GM18868 (cell line): Measurements from ENCODE around the gene ZBTB46.
"Not testable (repeated sequence)": the region's sequence is repeated elsewhere in the genome, so short reads cannot be mapped to it uniquely, and the experiment has no call there.

Source experiments
- ATAC-seq: cut with Tn5 transposase; IDR thresholded peaks from one replicate; pipeline ENCODE4 v1.9.1; 2021; ENCODE audit warnings: mild to moderate bottlenecking, moderate library complexity; ENCODE audit not compliant: unreplicated experiment

Gene ZBTB46

DNA sequence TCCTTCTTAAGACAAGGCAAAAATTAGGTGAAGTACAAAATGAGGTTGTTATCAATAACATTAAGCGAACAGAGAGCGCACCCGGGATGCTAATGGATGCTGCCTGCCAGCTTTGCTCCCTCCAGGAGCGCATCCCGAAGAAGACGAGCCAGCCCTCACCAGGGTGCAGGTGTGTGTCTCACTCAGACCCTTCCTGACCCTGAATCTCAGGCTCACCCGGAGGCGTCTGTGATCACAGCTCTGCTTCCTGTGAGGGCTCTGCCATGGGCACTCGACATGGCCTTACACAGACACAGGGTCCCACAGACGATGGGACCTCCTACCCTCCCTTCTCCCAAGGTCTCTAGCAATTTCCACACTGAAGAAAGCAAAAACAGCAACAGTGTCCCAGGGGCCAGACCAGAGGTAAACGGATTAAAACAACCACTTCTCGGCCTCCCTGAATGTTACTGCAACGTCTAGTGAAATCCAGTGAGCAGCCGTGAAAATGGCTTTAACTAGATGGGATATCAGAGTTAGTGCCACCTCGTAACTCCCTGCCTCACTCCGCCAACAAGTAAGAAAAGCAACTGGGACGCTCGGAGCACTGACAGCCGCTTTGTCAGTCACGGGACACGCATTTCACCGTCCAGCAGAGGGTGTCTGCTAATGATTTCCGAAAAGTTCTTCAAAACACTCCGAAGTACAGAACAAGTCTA, 11.7 kb downstream of the ZBTB46 start:
- no peak for ATAC-seq

DNA sequence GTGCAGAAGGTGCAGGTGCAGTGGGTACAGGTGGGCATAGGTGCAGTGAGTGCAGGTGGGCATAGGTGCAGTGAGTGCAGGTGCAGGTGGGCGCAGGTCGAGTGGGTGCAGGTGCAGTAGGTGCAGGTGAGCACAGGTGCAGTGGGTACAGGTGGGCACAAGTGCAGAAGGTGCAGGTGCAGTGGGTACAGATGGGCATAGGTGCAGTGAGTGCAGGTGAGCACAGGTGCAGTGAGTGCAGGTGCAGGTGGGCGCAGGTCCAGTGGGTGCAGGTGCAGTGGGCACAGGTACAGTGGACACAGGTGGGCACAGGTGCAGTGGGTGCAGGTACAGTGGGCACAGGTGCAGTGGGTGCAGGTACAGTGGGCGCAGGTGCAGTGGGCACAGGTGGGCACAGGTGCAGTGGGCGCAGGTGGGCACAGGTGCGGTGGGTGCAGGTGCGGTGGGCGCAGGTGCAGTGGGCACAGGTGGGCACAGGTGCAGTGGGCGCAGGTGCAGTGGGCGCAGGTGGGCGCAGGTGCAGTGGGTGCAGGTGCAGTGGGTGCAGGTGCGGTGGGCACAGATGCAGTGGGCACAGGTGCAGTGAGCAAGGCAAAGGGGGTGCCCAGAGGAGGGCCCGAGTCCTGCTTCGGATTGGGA, 15.3 kb downstream of the ZBTB46 start:
- ATAC-seq = no peak

- no peak for ATAC-seq
These were observed 16.0 kb downstream of the ZBTB46 start for GRCh38 chr20:63814891-63815614.

GRCh38 chr20:63811491-63811875, 19.6 kb downstream of the ZBTB46 start:
- ATAC-seq = no peak

DNA sequence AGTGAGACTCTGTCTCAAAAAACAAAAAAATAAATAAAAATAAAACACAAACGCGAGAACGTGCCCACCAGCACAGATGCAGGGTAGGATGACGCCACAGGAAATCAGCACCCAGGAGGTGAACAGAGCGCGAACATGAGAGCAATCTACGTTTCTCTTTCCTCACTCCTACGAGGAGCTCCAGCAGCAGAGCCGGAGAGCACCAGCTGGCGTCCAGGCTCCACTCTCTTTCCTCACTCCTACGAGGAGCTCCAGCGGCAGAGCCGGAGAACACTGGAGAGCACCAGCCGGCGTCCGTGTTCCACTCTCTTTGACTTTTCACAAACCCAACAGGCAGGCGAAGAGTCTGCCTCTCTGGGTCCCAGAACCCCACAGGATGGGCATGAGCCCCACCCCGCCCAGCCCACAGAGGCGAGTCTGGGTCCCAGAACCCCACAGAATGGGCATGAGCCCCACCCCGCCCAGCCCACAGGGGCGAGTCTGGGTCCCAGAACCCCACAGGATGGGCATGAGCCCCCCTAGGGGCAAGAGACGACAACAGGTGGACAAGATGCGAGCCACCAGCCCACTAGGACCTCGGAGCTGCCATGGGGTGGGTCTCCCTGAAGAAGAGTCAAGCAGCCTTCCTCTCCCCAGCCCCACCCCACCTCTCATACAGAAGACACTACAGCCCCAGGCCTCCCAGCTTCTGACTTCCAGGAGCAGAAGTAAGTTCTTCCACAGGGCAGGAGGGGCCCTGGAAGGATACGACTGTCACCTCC, 20.2 kb downstream of the ZBTB46 start:
- no peak for ATAC-seq

- no peak for ATAC-seq
These were observed 21.2 kb downstream of the ZBTB46 start for GRCh38 chr20:63809856-63810255.

DNA sequence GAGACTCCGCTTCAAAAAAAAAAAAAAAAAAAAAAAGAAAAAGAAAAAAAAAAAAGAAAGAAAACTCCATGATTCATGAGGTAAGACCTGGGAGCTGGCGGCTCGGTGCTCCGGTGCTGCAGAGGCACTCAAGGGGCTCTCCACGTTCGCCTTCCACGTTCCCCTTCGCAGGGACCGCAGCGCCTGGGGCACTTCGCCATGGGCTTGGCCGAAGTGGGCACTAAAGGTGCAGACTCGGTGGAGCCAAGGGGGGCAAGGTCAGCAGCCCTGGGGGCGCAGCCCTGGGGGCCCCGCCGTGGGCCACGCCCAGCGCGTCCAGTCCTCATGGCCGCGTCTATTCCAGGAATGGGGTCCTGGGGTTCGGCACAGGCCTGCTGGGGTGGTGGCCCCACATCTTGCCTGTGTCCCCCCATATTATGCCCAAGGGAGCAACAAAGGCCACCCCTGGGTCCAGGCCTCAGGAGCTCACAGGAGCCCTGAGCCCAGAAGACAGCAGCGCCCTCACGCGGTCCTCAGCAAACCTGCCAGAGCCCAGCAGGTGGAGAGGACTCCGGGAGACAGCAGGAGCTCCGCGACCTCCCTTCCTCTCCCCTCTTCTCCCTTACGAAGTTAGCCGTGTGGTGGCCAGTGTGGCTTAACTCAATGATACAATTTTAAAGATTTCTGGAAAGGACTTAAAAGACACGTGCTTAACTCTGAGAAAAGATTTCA, 21.9 kb downstream of the ZBTB46 start:
- ATAC-seq = no peak

- no peak for ATAC-seq
These were observed 22.8 kb downstream of the ZBTB46 start for GRCh38 chr20:63808145-63808724.

- ATAC-seq = no peak
These were observed 23.4 kb downstream of the ZBTB46 start for GRCh38 chr20:63807654-63808053.

DNA sequence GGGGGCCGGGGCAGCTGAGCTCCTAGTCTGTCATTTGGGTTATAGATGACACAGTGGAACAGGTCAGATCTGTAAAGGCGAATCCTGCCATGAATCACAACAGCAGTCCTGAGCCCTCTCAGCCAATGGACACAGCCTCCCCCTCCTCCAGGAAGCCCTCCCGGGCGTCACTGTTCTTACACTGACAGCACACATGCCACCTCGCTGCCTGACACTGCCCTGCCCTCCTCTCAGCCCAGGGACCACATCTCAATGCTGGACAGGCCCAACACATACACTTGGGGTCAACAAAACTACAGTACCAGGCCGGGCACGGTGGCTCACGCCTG, 26.8 kb downstream of the ZBTB46 start:
- ATAC-seq = no peak

GRCh38 chr20:63802469-63803240, 28.4 kb downstream of the ZBTB46 start:
- no peak for ATAC-seq

DNA sequence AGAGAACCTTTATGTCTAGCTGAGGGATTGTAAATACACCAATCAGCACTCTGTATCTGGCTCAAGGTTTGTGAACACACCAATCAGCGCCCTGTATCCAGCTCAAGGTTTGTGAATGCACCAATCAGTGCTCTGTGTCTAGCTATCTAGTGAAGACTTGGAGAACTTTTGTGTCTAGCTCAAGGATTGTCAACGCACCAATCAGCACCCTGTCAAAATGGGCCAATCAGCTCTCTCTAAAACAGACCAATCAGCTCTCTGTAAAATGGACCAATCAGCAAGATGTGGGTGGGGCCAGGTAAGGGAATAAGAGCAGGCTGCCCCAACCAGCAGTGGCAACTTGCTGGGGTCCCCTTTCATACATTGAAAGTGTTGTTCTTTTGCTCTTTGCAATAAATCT, 29.9 kb downstream of the ZBTB46 start:
- not testable (repeated sequence) for ATAC-seq

DNA sequence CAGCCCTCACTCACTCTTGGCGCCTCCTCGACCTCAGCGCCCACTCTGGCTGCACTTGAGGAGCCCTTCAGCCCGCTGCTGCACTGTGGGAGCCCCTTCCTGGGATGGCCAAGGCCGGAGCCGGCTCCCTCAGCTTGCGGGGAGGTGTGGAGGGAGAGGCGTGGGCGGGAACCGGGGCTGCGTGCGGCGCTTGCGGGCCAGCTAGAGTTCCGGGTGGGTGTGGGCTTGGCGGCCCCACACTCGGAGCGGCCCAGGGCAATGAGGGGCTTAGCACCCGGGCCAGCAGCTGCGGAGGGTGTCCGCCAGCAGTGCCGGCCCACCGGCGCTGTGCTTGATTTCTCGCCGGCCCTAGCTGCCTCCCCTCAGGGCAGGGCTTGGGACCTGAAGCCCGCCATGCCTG, 30.7 kb downstream of the ZBTB46 start:
- ATAC-seq = not testable (repeated sequence)

DNA sequence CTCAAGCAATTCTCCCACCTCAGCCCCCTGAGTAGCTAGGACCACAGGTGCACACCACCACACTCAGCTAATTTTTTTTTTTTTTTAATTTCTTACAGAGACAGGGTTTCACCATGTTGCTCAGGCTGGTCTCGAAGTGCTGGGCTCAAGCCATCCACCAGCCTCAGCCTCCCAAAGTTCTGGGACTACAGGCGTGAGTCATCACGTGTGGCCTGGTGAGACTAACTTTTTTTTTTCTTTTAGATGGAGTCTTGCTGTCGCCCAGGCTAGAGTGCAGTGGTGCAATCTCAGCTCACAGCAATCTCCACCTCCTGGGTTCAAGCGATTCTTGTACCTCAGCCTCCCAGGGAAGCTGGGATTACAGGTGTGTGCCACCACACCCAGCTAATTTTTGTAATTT, 31.9 kb downstream of the ZBTB46 start:
- not testable (repeated sequence) for ATAC-seq

DNA sequence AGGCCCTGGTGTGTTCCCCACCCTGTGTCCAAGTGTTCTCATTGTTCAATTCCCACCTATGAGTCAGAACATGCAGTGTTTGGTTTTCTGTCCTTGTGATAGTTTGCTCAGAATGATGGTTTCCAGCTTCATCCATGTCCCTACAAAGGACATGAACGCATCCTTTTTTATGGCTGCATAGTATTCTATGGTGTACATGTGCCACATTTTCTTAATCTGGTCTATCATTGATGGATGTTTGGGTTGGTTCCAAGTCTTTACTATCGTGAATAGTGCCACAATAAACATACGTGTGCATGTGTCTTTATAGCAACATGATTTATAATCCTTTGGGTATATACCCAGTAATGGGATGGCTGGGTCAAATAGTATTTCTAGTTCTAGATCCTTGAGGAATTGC, 33.9 kb downstream of the ZBTB46 start:
- not testable (repeated sequence) for ATAC-seq

GRCh38 chr20:63795178-63795830, 35.8 kb downstream of the ZBTB46 start:
- ATAC-seq = no peak

DNA sequence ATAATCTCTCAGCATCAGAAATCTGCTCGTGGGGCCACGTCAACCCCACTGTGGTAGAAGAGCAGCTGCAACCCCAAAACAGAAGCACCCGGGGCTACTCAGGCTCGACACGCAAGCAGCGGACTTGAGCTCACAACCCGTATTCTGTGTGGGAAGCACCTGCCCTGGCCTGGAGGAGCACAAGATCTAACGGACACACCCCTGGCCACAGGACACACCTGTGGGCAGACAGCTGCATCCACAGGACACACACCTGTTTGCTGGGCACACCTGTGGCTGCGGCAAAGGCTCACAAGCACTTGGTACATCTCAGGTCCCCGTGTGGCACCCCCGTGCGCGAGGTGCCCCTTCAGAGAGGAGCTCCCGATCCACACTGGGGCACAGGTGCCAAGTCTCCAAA, 36.5 kb downstream of the ZBTB46 start:
- ATAC-seq = no peak

DNA sequence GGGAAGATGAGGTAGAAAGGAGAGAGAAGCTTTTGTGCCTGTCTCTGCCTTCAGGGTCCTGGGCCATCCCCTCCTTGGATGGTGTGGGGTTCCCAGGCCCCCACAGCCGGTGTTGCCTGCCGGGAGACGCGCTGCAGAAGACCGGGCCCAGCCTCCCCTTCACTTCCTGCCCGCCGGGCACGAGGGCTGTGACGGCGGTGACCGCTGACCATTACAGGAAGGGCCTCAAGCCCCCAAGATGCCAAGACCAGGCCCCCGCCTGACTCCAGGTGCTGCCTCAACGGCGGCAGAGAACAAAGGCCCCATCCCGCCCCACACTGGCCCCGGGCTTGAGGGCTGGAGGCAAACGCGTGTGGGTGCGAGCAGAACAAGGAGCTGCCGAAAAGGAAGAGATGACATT, 38.2 kb downstream of the ZBTB46 start:
- no peak for ATAC-seq

DNA sequence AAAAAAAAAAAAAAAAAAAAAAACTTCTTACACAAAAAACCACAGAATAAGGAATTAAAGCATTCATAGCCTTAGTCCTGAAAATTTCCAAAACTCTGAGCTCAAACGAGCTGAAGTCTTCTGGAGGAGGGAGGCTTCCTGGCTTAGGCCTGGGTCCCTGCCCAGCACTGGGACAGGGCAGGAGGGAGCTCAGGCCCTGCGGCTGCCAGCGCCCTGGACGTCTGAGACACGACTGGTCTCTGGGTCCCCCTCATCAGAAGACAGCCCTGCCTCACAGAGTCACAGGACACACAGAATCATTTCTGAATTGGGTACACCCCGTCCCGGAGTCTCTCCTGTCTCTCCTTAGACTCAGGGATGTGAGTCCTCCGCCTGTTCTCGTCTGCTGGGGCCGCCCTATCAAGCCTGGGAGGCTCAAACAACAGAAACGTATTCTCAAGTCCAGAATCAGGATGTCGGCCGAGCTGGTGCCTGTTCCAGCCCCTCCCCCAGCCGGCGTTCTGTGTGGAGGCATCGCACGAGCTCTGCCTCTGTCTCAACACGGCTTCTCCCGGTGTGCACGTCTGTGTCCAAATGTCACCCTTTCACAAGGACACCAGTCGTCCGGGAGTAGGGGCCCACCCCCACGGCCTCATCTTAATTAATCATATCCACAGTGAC, 39.4 kb downstream of the ZBTB46 start:
- no peak for ATAC-seq
